PC-9 (cell line): ENCODE measurements around the gene DLG2. TPM values are rescaled to one million over a fixed set of nuclear protein-coding genes. Genes with fewer than 3 reads are reported as not detected.

Experiments
- BruUV-seq: library from RNA; stranded (reverse); fragments of 400-500 nt; replicated peaks from 2 replicates; lab custom pipeline; 2021; lab: Mats Ljungman, UMichigan
- CTCF ChIA-PET: fragments of 300-600 bp; sonication (Branson Sonifier 250); formaldehyde crosslinking; loops from one replicate; lab custom pipeline; 2022; ENCODE audit warnings: antibody characterized with exemption; lab: Charles Lee
- POLR2A ChIA-PET: fragments of 300-600 bp; sonication (Branson Sonifier 250); formaldehyde crosslinking; loops from one replicate; lab custom pipeline; 2022; ENCODE audit warnings: antibody characterized with exemption; ENCODE audit not compliant: unreplicated experiment; lab: Charles Lee
- DNase-seq, 2 experiments: peaks; one replicate each; pipeline versions ENCODE4 v3.0.0 to v3.0.0-alpha.2; 2015 to 2022; ENCODE audit warnings: mixed read lengths in 1 of 2
- H2AFZ ChIP-seq: fragments of 200-600 bp; sonication (generic); 2 replicates; pipeline ENCODE4 v1.8.1; 2017; ENCODE audit warnings: antibody characterized with exemption
- H3F3A ChIP-seq: fragments of 200-600 bp; sonication (generic); 2 replicates; pipeline ENCODE4 v1.8.1; 2017; ENCODE audit warnings: antibody characterized with exemption, mild to moderate bottlenecking, low read depth; ENCODE audit not compliant: insufficient read depth
- H3K27ac ChIP-seq: fragments of 200-600 bp; sonication (generic); 2 replicates; pipeline ENCODE4 v1.6.1; 2016; ENCODE audit warnings: mixed run types
- H3K27me3 ChIP-seq: fragments of 200-600 bp; sonication (generic); 2 replicates; pipeline ENCODE4 v1.6.1; 2016; ENCODE audit warnings: low read depth, mixed run types; ENCODE audit not compliant: insufficient read depth
- H3K36me3 ChIP-seq: fragments of 200-600 bp; sonication (generic); 2 replicates; pipeline ENCODE4 v1.6.1; 2016; ENCODE audit warnings: low read depth, mixed run types
- H3K4me1 ChIP-seq: fragments of 200-600 bp; sonication (generic); replicated peaks from 2 replicates; pipeline ENCODE4 v1.6.1; 2016; ENCODE audit warnings: mixed run types; ENCODE audit not compliant: insufficient read depth
- H3K4me2 ChIP-seq: fragments of 200-600 bp; sonication (generic); 2 replicates; pipeline ENCODE4 v1.6.1; 2017; ENCODE audit warnings: mixed run types
- H3K4me3 ChIP-seq: fragments of 200-600 bp; sonication (generic); 2 replicates; pipeline ENCODE4 v1.6.1; 2016; ENCODE audit warnings: mixed run types
- H3K79me2 ChIP-seq: fragments of 200-600 bp; sonication (generic); 2 replicates; pipeline ENCODE4 v1.6.1; 2017; ENCODE audit warnings: low read depth, mixed run types
- H3K9me2 ChIP-seq: fragments of 200-600 bp; sonication (generic); 2 replicates; pipeline ENCODE4 v1.8.1; 2017; ENCODE audit warnings: mild to moderate bottlenecking; ENCODE audit not compliant: insufficient read depth
- H3K9me3 ChIP-seq: fragments of 200-600 bp; sonication (generic); 2 replicates; pipeline ENCODE4 v1.8.1; 2016; ENCODE audit warnings: low read depth; ENCODE audit not compliant: insufficient read depth
- H4K20me1 ChIP-seq: fragments of 200-600 bp; sonication (generic); 2 replicates; pipeline ENCODE4 v1.8.1; 2017; ENCODE audit not compliant: insufficient read depth
- CTCF ChIP-seq: fragments of 200-600 bp; sonication (generic); conservative IDR thresholded peaks from 2 replicates; pipeline ENCODE4 v1.6.1; 2017; ENCODE audit warnings: mixed run types, antibody characterized with exemption, mild to moderate bottlenecking, moderate library complexity
- EZH2 ChIP-seq: fragments of 200-600 bp; sonication (generic); IDR thresholded peaks from 2 replicates; pipeline ENCODE4 v1.8.0; 2017; ENCODE audit warnings: antibody characterized with exemption, low read depth
- intact Hi-C: fragments of 100-400 bp; cut with micrococcal nuclease; formaldehyde crosslinking; loops from one replicate; pipeline ENCODE4 v1.10.0; 2022; ENCODE audit not compliant: unreplicated experiment
- total RNA-seq: library from RNA; stranded (reverse); gene quantifications from 2 replicates; pipeline ENCODE4 v1.2.3, GENCODE V29; 2021

DLG2 gene
- total RNA-seq, 1 experiment from 2014 or later = 6.4 TPM

- Histone ChIP-seq H3K4me3 (no peak overlapping the region), H2AFZ (no peak overlapping the region; the same call in 1 of the 2 replicates), H3K79me2 (no peaks in the 10 kb centered on the region), H3K4me1 (no peaks in the 10 kb centered on the region), H3K36me3 (no peaks in the 10 kb centered on the region), H3K27me3 (no peaks in the 10 kb centered on the region), H3K27ac (no peak overlapping the region), H3F3A (no peaks in the 10 kb centered on the region), H3K9me2 (no peaks in the 10 kb centered on the region), H3K4me2 (no peak overlapping the region), H3K9me3 (no peaks in the 10 kb centered on the region), H4K20me1 (no peaks in the 10 kb centered on the region)
- intact Hi-C loops = no loop called here
- DNase-seq = no peak
- no peak for TF ChIP-seq EZH2
- POLR2A ChIA-PET = no interaction called here
- CTCF ChIA-PET = no interaction called here
- BruUV-seq = no TSS peak
Observed at GRCh38 chr11:85137597-85137996, 489.5 kb downstream of the DLG2 start.

GRCh38 chr11:85133636-85134035, 493.5 kb downstream of the DLG2 start:
- no peak for DNase-seq
- ChIA-PET POLR2A (no interaction called here), CTCF (no interaction called here)
- Histone ChIP-seq H3K79me2 (no peaks in the 10 kb centered on the region), H3K4me1 (no peaks in the 10 kb centered on the region), H4K20me1 (no peaks in the 10 kb centered on the region), H3K9me3 (no peaks in the 10 kb centered on the region), H3K27ac (no peak overlapping the region), H3K4me2 (no peak overlapping the region), H3K9me2 (no peaks in the 10 kb centered on the region), H3K4me3 (no peak overlapping the region), H3K36me3 (no peaks in the 10 kb centered on the region), H3K27me3 (no peaks in the 10 kb centered on the region), H3F3A (no peaks in the 10 kb centered on the region), H2AFZ (no peak overlapping the region)
- TF ChIP-seq EZH2 = no peak
- TF ChIP-seq CTCF = no peak
- no TSS peak for BruUV-seq
- intact Hi-C loops = no loop called here

- ChIA-PET POLR2A (interaction anchor here (0.6 kb wide), 1 partner anchor 167 kb away, joined by 4 read pairs; no protein-coding TSS in a partner anchor), CTCF (no interaction called here)
- H3K4me3 ChIP-seq = no peak overlapping the region
- no peak overlapping the region for H3K27ac ChIP-seq
- no peak overlapping the region for H3K4me2 ChIP-seq
- H3K9me3 ChIP-seq = no peaks in the 10 kb centered on the region
- no peaks in the 10 kb centered on the region for H3K79me2 ChIP-seq
- H3F3A ChIP-seq = no peaks in the 10 kb centered on the region
- H3K27me3 ChIP-seq = no peaks in the 10 kb centered on the region
- H2AFZ ChIP-seq = no peak overlapping the region
- intact Hi-C loops = no loop called here
- TF ChIP-seq EZH2 (no peak), CTCF (no peak)
- BruUV-seq = no TSS peak
- no peaks in the 10 kb centered on the region for H4K20me1 ChIP-seq
- H3K4me1 ChIP-seq = no peaks in the 10 kb centered on the region
- no peak for DNase-seq
- no peaks in the 10 kb centered on the region for H3K36me3 ChIP-seq
- H3K9me2 ChIP-seq = no peaks in the 10 kb centered on the region
Observed at GRCh38 chr11:85132851-85133585, 494.1 kb downstream of the DLG2 start.
